ENCODE measurements around the gene DNAJB1.

The DNAJB1 gene

DNA sequence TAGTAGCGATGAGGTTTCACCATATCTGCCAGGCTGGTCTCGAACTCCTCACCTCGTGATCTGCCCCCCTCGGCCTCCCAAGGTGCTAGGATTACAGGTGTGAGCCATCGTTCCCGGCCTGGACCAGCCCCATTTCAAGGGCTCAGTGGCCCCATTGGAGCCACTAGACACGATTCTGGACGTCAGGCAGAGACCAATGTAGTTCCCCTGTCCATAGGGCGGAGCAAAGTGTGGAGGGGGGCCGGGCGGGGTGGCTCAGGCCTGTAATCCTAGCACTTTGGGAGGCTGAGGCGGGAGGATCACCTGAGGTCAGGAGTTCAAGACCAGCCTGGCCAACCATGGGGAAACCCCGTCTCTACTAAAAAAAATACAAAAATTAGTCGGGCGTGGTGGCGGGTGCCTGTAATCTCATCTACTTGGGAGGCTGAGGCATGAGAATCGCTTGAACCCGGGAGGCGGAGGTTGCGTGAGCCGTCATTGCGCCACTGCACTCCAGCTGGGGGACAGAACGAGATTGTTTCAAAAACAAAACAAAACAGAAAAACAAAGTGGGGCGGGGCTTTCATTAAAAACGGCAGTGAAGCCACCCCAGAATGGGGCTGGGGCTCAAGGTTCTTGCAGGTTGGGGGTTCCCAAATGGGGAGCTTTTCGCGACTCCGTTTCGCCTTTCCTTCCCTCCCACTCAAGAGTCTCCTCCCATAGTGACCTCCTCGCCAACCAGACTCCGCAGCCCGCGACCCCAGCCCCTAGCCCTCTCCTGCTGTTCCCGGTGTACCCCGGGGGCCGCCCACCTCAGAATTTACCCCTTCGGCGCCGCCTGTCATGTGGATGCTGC, 10.4 kb upstream of the DNAJB1 start:
- Histone ChIP-seq H3K36me3 (ENCODE audit: control insufficient read depth, low read length) (peaks cover 14% of the 10 kb centered on the region), H3K27ac (ENCODE audit: low read depth, low read length) (no peak overlapping the region), H3F3A (ENCODE audit: control insufficient read depth, insufficient read depth) (peaks cover 5% of the 10 kb centered on the region; the same call in 1 of the 2 replicates), H4K20me1 (ENCODE audit: control insufficient read depth, insufficient read depth, low read depth, low read length) (peaks cover 3% of the 10 kb centered on the region; the same call in 1 of the 2 replicates), H3K4me2 (ENCODE audit: low read length) (peak overlapping the region; percentile 97), H3K9me3 (ENCODE audit: control insufficient read depth, insufficient read depth, low read length) (no peaks in the 10 kb centered on the region), H3K9me2 (replicated peaks; ENCODE audit: control insufficient read depth, low read length) (no peaks in the 10 kb centered on the region), H3K4me3 (ENCODE audit: low read length) (peak overlapping the region; percentile 93), H3K27me3 (ENCODE audit: control insufficient read depth, low read length) (no peaks in the 10 kb centered on the region), H3K4me1 (ENCODE audit: control insufficient read depth, low read length) (peaks cover 33% of the 10 kb centered on the region), H3K79me2 (ENCODE audit: control insufficient read depth, low read length) (peaks cover 41% of the 10 kb centered on the region)
- TF ChIP-seq, protein P1, sequence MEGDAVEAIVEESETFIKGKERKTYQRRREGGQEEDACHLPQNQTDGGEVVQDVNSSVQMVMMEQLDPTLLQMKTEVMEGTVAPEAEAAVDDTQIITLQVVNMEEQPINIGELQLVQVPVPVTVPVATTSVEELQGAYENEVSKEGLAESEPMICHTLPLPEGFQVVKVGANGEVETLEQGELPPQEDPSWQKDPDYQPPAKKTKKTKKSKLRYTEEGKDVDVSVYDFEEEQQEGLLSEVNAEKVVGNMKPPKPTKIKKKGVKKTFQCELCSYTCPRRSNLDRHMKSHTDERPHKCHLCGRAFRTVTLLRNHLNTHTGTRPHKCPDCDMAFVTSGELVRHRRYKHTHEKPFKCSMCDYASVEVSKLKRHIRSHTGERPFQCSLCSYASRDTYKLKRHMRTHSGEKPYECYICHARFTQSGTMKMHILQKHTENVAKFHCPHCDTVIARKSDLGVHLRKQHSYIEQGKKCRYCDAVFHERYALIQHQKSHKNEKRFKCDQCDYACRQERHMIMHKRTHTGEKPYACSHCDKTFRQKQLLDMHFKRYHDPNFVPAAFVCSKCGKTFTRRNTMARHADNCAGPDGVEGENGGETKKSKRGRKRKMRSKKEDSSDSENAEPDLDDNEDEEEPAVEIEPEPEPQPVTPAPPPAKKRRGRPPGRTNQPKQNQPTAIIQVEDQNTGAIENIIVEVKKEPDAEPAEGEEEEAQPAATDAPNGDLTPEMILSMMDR (IDR thresholded peaks at IDR 0.05; ENCODE audit: low read depth, low read length, poor library complexity, severe bottlenecking), result no peak
- TF ChIP-seq EZH2phosphoT487 (IDR thresholded peaks at IDR 0.05; ENCODE audit: borderline replicate concordance, low read length), result no peak

DNA sequence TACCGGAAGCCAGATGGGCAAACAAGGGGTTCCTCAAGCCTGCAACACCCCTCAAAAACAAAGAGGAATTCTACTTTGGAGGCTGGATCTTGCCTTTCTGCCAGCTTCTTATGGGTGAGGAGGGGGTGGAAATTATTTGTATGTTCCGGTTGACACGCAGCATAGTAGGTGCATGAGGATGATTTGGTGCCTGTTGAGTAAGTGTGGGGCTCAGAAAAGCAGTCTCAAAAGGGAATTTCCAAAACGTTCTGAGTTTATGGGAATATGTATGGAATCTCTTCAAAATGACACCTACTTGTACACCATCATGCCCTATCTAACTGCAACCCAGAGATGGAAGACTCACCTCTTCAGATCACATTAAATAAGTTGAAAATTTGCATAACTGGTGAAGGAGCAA, 8.2 kb upstream of the DNAJB1 start:
- peaks cover 50% of the 10 kb centered on the region for H3K4me1 ChIP-seq (ENCODE audit: control insufficient read depth, low read length)
- H3K9me2 ChIP-seq (replicated peaks; ENCODE audit: control insufficient read depth, low read length), result no peaks in the 10 kb centered on the region
- H3K27ac ChIP-seq (ENCODE audit: low read depth, low read length), result no peak overlapping the region
- no peak overlapping the region for H3K4me2 ChIP-seq (ENCODE audit: low read length)
- TF ChIP-seq, protein P1 (IDR thresholded peaks at IDR 0.05; ENCODE audit: low read depth, low read length, poor library complexity, severe bottlenecking), result no peak
- no peak for TF ChIP-seq EZH2phosphoT487 (IDR thresholded peaks at IDR 0.05; ENCODE audit: borderline replicate concordance, low read length)
- H3K4me3 ChIP-seq (ENCODE audit: low read length), result no peak overlapping the region
- H4K20me1 ChIP-seq (ENCODE audit: control insufficient read depth, insufficient read depth, low read depth, low read length), result no peaks in the 10 kb centered on the region
- H3K36me3 ChIP-seq (ENCODE audit: control insufficient read depth, low read length), result peaks cover 4% of the 10 kb centered on the region; the same call in 1 of the 2 replicates
- H3F3A ChIP-seq (ENCODE audit: control insufficient read depth, insufficient read depth), result peaks cover 9% of the 10 kb centered on the region
- peaks cover 19% of the 10 kb centered on the region for H3K79me2 ChIP-seq (ENCODE audit: control insufficient read depth, low read length)
- H3K9me3 ChIP-seq (ENCODE audit: control insufficient read depth, insufficient read depth, low read length), result no peaks in the 10 kb centered on the region
- H3K27me3 ChIP-seq (ENCODE audit: control insufficient read depth, low read length), result no peaks in the 10 kb centered on the region

- H3K9me2 ChIP-seq (replicated peaks; ENCODE audit: control insufficient read depth, low read length), result no peaks in the 10 kb centered on the region
- no peak overlapping the region for H3K27ac ChIP-seq (ENCODE audit: low read depth, low read length)
- peaks cover 44% of the 10 kb centered on the region for H3K4me1 ChIP-seq (ENCODE audit: control insufficient read depth, low read length)
- H3K36me3 ChIP-seq (ENCODE audit: control insufficient read depth, low read length), result no peaks in the 10 kb centered on the region; the same call in 1 of the 2 replicates
- no peaks in the 10 kb centered on the region for H3K27me3 ChIP-seq (ENCODE audit: control insufficient read depth, low read length)
- H3K4me3 ChIP-seq (ENCODE audit: low read length), result no peak overlapping the region
- no peak overlapping the region for H3K4me2 ChIP-seq (ENCODE audit: low read length)
- H3K9me3 ChIP-seq (ENCODE audit: control insufficient read depth, insufficient read depth, low read length), result no peaks in the 10 kb centered on the region
- H3F3A ChIP-seq (ENCODE audit: control insufficient read depth, insufficient read depth), result peaks cover 10% of the 10 kb centered on the region
- H4K20me1 ChIP-seq (ENCODE audit: control insufficient read depth, insufficient read depth, low read depth, low read length), result no peaks in the 10 kb centered on the region
- H3K79me2 ChIP-seq (ENCODE audit: control insufficient read depth, low read length), result peaks cover 12% of the 10 kb centered on the region
- TF ChIP-seq EZH2phosphoT487 (IDR thresholded peaks at IDR 0.05; ENCODE audit: borderline replicate concordance, low read length), result no peak
- TF ChIP-seq, protein P1 (IDR thresholded peaks at IDR 0.05; ENCODE audit: low read depth, low read length, poor library complexity, severe bottlenecking), result no peak
Measured at GRCh38 chr19:14525729-14526128, 7.5 kb upstream of the DNAJB1 start.

All from DOHH2 (cell line).